Neural progenitor cell (in vitro differentiated cells): ENCODE results near the gene TGM6.

ENCODE experiments used
- CTCF ChIP-seq: fragments of 200-600 bp; sonication (generic); IDR thresholded peaks from 2 replicates; pipeline ENCODE4 v1.5.1; 2017; ENCODE audit warnings: antibody characterized with exemption, mild to moderate bottlenecking
- EZH2 ChIP-seq: fragments of 200-600 bp; sonication (generic); IDR thresholded peaks from 2 replicates; pipeline ENCODE4 v1.6.1; 2017; ENCODE audit warnings: antibody characterized with exemption, mild to moderate bottlenecking, moderate library complexity
- EZH2phosphoT487 ChIP-seq: fragments of 200-600 bp; sonication (generic); IDR thresholded peaks from 2 replicates; pipeline ENCODE4 v1.6.1; 2017; ENCODE audit warnings: antibody characterized with exemption

GRCh38 chr20:2473516-2473915 lies 92.8 kb downstream of the TGM6 start:
- no peak for TF ChIP-seq CTCF
- no peak for TF ChIP-seq EZH2phosphoT487
- TF ChIP-seq EZH2: no peak
